GM15510 (cell line): ENCODE results near the gene GAGE12D.
"Not testable (repeated sequence)": the region's sequence is repeated elsewhere in the genome, so short reads cannot be mapped to it uniquely, and the experiment has no call there.

Experiments
- POLR2A ChIP-seq: IDR thresholded peaks from 3 replicates; pipeline ENCODE4 v1.6.1; 2011; ENCODE audit warnings: borderline replicate concordance; ENCODE audit not compliant: insufficient read length; ENCODE audit errors: extremely low read depth

Gene GAGE12D, protein sequence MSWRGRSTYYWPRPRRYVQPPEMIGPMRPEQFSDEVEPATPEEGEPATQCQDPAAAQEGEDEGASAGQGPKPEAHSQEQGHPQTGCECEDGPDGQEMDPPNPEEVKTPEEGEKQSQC

DNA sequence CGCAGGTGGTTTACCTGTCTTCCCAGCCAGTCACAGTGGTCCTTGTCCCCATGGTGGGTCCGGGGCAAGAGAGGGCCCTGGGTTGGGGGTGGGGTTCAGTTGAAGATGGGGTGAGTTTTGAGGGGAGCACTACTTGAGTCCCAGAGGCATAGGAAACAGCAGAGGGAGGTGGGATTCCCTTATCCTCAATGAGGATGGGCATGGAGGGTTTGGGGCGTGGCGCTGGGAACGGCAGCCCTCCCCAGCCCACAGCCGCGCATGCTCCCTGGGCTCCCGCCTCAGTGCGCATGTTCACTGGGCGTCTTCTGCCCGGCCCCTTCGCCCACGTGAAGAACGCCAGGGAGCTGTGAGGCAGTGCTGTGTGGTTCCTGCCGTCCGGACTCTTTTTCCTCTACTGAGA lies at the start of gene GAGE12D:
TSS of gene GAGE12D (plus strand) at position 301 of the 400 bp plus-strand sequence. CDS start 1,155 bp downstream, outside the sequence.
- not testable (repeated sequence) for TF ChIP-seq POLR2A

- TF ChIP-seq POLR2A: not testable (repeated sequence)
These were observed 9.7 kb upstream of the GAGE12D start, which contains the start of gene GAGE12C for GRCh38 chrX:49531877-49532276. Gene GAGE12C (plus strand): TSS chrX:49532177. CDS start chrX:49533332, 1,155 bp downstream.

DNA sequence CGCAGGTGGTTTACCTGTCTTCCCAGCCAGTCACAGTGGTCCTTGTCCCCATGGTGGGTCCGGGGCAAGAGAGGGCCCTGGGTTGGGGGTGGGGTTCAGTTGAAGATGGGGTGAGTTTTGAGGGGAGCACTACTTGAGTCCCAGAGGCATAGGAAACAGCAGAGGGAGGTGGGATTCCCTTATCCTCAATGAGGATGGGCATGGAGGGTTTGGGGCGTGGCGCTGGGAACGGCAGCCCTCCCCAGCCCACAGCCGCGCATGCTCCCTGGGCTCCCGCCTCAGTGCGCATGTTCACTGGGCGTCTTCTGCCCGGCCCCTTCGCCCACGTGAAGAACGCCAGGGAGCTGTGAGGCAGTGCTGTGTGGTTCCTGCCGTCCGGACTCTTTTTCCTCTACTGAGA lies 9.5 kb downstream of the GAGE12D start, which contains the start of gene GAGE12E:
TSS of gene GAGE12E (plus strand) at position 301 of the 400 bp plus-strand sequence. CDS start 1,155 bp downstream, outside the sequence.
- TF ChIP-seq POLR2A: not testable (repeated sequence)

DNA sequence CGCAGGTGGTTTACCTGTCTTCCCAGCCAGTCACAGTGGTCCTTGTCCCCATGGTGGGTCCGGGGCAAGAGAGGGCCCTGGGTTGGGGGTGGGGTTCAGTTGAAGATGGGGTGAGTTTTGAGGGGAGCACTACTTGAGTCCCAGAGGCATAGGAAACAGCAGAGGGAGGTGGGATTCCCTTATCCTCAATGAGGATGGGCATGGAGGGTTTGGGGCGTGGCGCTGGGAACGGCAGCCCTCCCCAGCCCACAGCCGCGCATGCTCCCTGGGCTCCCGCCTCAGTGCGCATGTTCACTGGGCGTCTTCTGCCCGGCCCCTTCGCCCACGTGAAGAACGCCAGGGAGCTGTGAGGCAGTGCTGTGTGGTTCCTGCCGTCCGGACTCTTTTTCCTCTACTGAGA lies 19.0 kb downstream of the GAGE12D start, which contains the start of gene GAGE12F:
TSS of gene GAGE12F (plus strand) at position 301 of the 400 bp plus-strand sequence. CDS start 1,155 bp downstream, outside the sequence.
- TF ChIP-seq POLR2A: not testable (repeated sequence)

GRCh38 chrX:49570100-49570499 lies 28.6 kb downstream of the GAGE12D start, which contains the start of gene GAGE12G:
Gene GAGE12G (plus strand): TSS chrX:49570400. CDS start chrX:49571555, 1,155 bp downstream.
- not testable (repeated sequence) for TF ChIP-seq POLR2A

DNA sequence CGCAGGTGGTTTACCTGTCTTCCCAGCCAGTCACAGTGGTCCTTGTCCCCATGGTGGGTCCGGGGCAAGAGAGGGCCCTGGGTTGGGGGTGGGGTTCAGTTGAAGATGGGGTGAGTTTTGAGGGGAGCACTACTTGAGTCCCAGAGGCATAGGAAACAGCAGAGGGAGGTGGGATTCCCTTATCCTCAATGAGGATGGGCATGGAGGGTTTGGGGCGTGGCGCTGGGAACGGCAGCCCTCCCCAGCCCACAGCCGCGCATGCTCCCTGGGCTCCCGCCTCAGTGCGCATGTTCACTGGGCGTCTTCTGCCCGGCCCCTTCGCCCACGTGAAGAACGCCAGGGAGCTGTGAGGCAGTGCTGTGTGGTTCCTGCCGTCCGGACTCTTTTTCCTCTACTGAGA lies 38.1 kb downstream of the GAGE12D start, which contains the start of gene GAGE12H:
TSS of gene GAGE12H (plus strand) at position 301 of the 400 bp plus-strand sequence. CDS start 1,155 bp downstream, outside the sequence.
- not testable (repeated sequence) for TF ChIP-seq POLR2A

DNA sequence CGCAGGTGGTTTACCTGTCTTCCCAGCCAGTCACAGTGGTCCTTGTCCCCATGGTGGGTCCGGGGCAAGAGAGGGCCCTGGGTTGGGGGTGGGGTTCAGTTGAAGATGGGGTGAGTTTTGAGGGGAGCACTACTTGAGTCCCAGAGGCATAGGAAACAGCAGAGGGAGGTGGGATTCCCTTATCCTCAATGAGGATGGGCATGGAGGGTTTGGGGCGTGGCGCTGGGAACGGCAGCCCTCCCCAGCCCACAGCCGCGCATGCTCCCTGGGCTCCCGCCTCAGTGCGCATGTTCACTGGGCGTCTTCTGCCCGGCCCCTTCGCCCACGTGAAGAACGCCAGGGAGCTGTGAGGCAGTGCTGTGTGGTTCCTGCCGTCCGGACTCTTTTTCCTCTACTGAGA lies 47.7 kb downstream of the GAGE12D start, which contains the start of gene GAGE2A:
TSS of gene GAGE2A (plus strand) at position 301 of the 400 bp plus-strand sequence. CDS start 1,155 bp downstream, outside the sequence.
- not testable (repeated sequence) for TF ChIP-seq POLR2A
